ENCODE results near the gene GRK2.
A peak's percentile ranks its signal among the peaks of the same experiment; 100 is the strongest.

Gene GRK2

GRCh38 chr11:67301313-67301921 is 35.1 kb downstream of the GRK2 start:
- no peak for TF ChIP-seq CTCF (IDR thresholded peaks at IDR 0.05; ENCODE audit: low read depth, low read length, missing control alignments)
- no peak overlapping the region for H3K4me3 ChIP-seq (replicated peaks; ENCODE audit: low read depth, low read length)
- no peak for DNase-seq (ENCODE audit: extremely low read depth, low read depth)

- no peak for TF ChIP-seq CTCF (IDR thresholded peaks at IDR 0.05; ENCODE audit: low read depth, low read length, missing control alignments)
- DNase-seq (ENCODE audit: extremely low read depth, low read depth): no peak
- no peak overlapping the region for H3K4me3 ChIP-seq (replicated peaks; ENCODE audit: low read depth, low read length)
Observed at GRCh38 chr11:67301951-67302516, 35.8 kb downstream of the GRK2 start.

GRCh38 chr11:67302571-67303131 is 36.4 kb downstream of the GRK2 start:
- no peak for DNase-seq (ENCODE audit: extremely low read depth, low read depth)
- H3K4me3 ChIP-seq (replicated peaks; ENCODE audit: low read depth, low read length): peak overlapping the region; percentile 64
- no peak for TF ChIP-seq CTCF (IDR thresholded peaks at IDR 0.05; ENCODE audit: low read depth, low read length, missing control alignments)

GRCh38 chr11:67303132-67303834 is 37.0 kb downstream of the GRK2 start, which contains the start of gene SSH3:
Gene SSH3 (plus strand): TSS chr11:67303530. CDS start chr11:67303626, 96 bp downstream.
- TF ChIP-seq CTCF (IDR thresholded peaks at IDR 0.05; ENCODE audit: low read depth, low read length, missing control alignments): no peak
- no peak for DNase-seq (ENCODE audit: extremely low read depth, low read depth)
- peak within 1 kb of the TSS; percentile 64 for H3K4me3 ChIP-seq (replicated peaks; ENCODE audit: low read depth, low read length)

- no peak for DNase-seq (ENCODE audit: extremely low read depth, low read depth)
Observed at GRCh38 chr11:67303835-67304411, 37.6 kb downstream of the GRK2 start.

More at GRCh38 chr11:67303835-67304411, 37.6 kb downstream of the GRK2 start:
- no peak for TF ChIP-seq CTCF (IDR thresholded peaks at IDR 0.05; ENCODE audit: low read depth, low read length, missing control alignments)
- H3K4me3 ChIP-seq (replicated peaks; ENCODE audit: low read depth, low read length): peak overlapping the region; percentile 64

Data from HFF-Myc (cell line).